ENCODE measurements around the gene EPS8.

EPS8 gene

GRCh38 chr12:15596174-15596573, 193.0 kb downstream of the EPS8 start:
- DNase-seq: no peak

- DNase-seq: no peak
Observed at GRCh38 chr12:15592934-15593333, 196.3 kb downstream of the EPS8 start.

- DNase-seq: no peak
Observed at GRCh38 chr12:15591811-15592210, 197.4 kb downstream of the EPS8 start.

GRCh38 chr12:15590180-15590826, 198.9 kb downstream of the EPS8 start:
- peak; percentile 30 for DNase-seq

- no peak for DNase-seq
Observed at GRCh38 chr12:15589328-15590032, 199.7 kb downstream of the EPS8 start.

GRCh38 chr12:15584366-15585041, 204.7 kb downstream of the EPS8 start:
- peak; percentile 21 for DNase-seq

- no peak for DNase-seq
Observed at GRCh38 chr12:15583804-15584203, 205.4 kb downstream of the EPS8 start.

GRCh38 chr12:15581006-15581405, 208.2 kb downstream of the EPS8 start:
- no peak for DNase-seq

GRCh38 chr12:15580431-15580830, 208.8 kb downstream of the EPS8 start:
- DNase-seq: no peak

GRCh38 chr12:15575671-15576541, 213.3 kb downstream of the EPS8 start:
- DNase-seq: no peak

GRCh38 chr12:15574353-15574752, 214.8 kb downstream of the EPS8 start:
- no peak for DNase-seq

All from activated CD8-positive, alpha-beta memory T cell treated with anti-CD3 and anti-CD28 coated beads, Interleukin-2, amount 50 U/mL, for 4 hours (primary cell).